A673 (cell line): ENCODE data around the gene POLR3F.

Experiments used
- EZH2 ChIP-seq: fragments of 200-600 bp; sonication (generic); IDR thresholded peaks from 2 replicates; pipeline ENCODE4 v1.6.1; 2017; ENCODE audit warnings: borderline replicate concordance, low read depth, mild to moderate bottlenecking, mixed read lengths, antibody characterized with exemption, low read length; ENCODE audit not compliant: poor library complexity, severe bottlenecking
- TF ChIP-seq, protein P1 (sequence below): fragments of 300-800, 200-600 bp; sonication (generic); conservative IDR thresholded peaks from 2 replicates; pipeline ENCODE4 v1.5.1; 2017; ENCODE audit warnings: low read depth, mild to moderate bottlenecking, antibody characterized with exemption, low read length, moderate library complexity, mixed read lengths

DNA sequence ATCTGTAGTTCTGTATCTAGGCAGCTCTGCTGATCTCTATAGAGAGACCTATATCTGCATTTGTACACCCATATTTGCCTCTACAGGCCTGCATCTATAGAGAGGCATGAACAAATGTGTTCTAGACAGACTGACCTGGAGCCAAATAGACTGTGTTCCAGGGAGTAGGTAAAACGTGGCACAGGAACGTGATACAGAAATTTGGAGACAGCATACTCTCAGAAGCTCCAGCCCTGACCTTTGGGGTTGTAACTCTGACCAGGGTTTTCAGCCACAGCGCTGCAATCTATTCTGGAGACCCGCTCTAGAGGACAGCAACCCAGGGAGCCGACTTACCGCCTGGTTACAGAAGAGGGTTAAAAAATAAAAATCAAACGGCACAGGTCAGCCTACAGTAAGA lies 28.9 kb downstream of the POLR3F start:
- TF ChIP-seq, protein P1, sequence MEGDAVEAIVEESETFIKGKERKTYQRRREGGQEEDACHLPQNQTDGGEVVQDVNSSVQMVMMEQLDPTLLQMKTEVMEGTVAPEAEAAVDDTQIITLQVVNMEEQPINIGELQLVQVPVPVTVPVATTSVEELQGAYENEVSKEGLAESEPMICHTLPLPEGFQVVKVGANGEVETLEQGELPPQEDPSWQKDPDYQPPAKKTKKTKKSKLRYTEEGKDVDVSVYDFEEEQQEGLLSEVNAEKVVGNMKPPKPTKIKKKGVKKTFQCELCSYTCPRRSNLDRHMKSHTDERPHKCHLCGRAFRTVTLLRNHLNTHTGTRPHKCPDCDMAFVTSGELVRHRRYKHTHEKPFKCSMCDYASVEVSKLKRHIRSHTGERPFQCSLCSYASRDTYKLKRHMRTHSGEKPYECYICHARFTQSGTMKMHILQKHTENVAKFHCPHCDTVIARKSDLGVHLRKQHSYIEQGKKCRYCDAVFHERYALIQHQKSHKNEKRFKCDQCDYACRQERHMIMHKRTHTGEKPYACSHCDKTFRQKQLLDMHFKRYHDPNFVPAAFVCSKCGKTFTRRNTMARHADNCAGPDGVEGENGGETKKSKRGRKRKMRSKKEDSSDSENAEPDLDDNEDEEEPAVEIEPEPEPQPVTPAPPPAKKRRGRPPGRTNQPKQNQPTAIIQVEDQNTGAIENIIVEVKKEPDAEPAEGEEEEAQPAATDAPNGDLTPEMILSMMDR, result no peak
- TF ChIP-seq EZH2, result no peak
